ENCODE results near the gene DUS2.

The DUS2 gene

GRCh38 chr16:68022728-68023537 lies at the start of gene DUS2, which contains the start of gene DDX28:
Gene DUS2 (plus strand): TSS chr16:68023284. CDS start chr16:68038024, 14,740 bp downstream.
Gene DDX28 (minus strand): TSS chr16:68023232. CDS start chr16:68023202, 30 bp downstream.
- peak within 1 kb of the TSS; percentile 96 for H3K4me3 ChIP-seq (ENCODE audit: control insufficient read depth, low read depth, low read length)

GRCh38 chr16:67975321-67976105 lies 47.6 kb upstream of the DUS2 start:
- no peak overlapping the region for H3K4me3 ChIP-seq (ENCODE audit: control insufficient read depth, low read depth, low read length)
- no peak for TF ChIP-seq CTCF (conservative IDR thresholded peaks at IDR 0.05; ENCODE audit: control insufficient read depth, insufficient read depth, low read depth, low read length)
- no peak for DNase-seq (ENCODE audit: low read depth)

More at GRCh38 chr16:68022728-68023537, at the start of gene DUS2, which contains the start of gene DDX28:
- peak; percentile 90 for DNase-seq (ENCODE audit: low read depth)
- no peak for TF ChIP-seq CTCF (conservative IDR thresholded peaks at IDR 0.05; ENCODE audit: control insufficient read depth, insufficient read depth, low read depth, low read length)

DNA sequence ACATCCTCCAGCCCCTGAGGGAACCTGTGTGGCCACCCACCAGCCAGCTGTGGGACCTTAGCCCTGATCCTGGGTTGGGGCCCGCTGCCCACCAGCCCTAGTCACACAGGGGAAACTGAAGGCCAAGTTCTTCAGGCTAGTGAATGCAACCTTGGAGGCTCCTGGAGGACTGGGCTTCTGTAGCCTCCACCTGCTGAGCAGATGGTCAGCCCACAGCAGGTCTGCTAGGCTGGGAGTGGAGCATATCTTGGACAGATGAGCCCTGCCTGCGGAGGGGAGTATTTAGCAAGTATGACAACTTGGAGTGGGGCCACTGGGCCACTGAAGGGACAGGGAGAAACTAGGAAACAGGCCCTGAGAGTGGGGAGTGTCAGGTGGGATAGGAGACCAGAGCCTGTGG lies 46.9 kb upstream of the DUS2 start:
- H3K4me3 ChIP-seq (ENCODE audit: control insufficient read depth, low read depth, low read length): no peak overlapping the region
- no peak for DNase-seq (ENCODE audit: low read depth)
- no peak for TF ChIP-seq CTCF (conservative IDR thresholded peaks at IDR 0.05; ENCODE audit: control insufficient read depth, insufficient read depth, low read depth, low read length)

DNA sequence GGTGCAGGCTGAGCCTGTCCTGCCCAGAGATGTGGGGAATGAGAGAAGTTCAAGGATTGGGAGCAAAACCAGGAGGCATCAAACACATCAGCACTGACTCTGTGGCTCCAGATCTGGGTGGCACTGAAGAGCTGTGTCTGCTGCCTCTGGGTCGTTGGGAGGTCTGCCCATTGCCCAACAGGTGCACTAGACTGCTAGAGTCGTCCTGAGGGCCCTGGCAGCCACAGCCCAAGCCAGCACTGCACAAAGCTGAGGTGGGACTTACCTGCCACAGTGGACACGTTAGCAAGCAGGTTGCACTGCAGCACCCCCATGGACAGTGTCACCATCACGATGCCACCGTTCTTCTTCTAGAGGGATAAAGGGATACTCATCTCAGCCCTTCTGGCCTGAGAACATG lies 46.1 kb upstream of the DUS2 start:
- H3K4me3 ChIP-seq (ENCODE audit: control insufficient read depth, low read depth, low read length): no peak overlapping the region
- no peak for TF ChIP-seq CTCF (conservative IDR thresholded peaks at IDR 0.05; ENCODE audit: control insufficient read depth, insufficient read depth, low read depth, low read length)
- no peak for DNase-seq (ENCODE audit: low read depth)

GRCh38 chr16:67977469-67978227 lies 45.4 kb upstream of the DUS2 start:
- no peak for DNase-seq (ENCODE audit: low read depth)
- H3K4me3 ChIP-seq (ENCODE audit: control insufficient read depth, low read depth, low read length): no peak overlapping the region
- TF ChIP-seq CTCF (conservative IDR thresholded peaks at IDR 0.05; ENCODE audit: control insufficient read depth, insufficient read depth, low read depth, low read length): no peak

- no peak for DNase-seq (ENCODE audit: low read depth)
- no peak within 1 kb of the TSS for H3K4me3 ChIP-seq (ENCODE audit: control insufficient read depth, low read depth, low read length)
- TF ChIP-seq CTCF (conservative IDR thresholded peaks at IDR 0.05; ENCODE audit: control insufficient read depth, insufficient read depth, low read depth, low read length): peak; percentile 13
Observed at GRCh38 chr16:67979955-67980678, 43.0 kb upstream of the DUS2 start, which contains the start of gene DPEP3. Gene DPEP3 (minus strand): TSS chr16:67980499. CDS start chr16:67980380, 119 bp downstream.

Data from fibroblast of mammary gland (primary cell).